DMS 273 (cell line): Measurements from ENCODE around the gene P2RY13.

Experiments used
- DNase-seq: peaks from one replicate; lab custom pipeline; 2025; ENCODE audit not compliant: unreplicated experiment; lab: John Stamatoyannopoulos, UW

P2RY13 gene

DNA sequence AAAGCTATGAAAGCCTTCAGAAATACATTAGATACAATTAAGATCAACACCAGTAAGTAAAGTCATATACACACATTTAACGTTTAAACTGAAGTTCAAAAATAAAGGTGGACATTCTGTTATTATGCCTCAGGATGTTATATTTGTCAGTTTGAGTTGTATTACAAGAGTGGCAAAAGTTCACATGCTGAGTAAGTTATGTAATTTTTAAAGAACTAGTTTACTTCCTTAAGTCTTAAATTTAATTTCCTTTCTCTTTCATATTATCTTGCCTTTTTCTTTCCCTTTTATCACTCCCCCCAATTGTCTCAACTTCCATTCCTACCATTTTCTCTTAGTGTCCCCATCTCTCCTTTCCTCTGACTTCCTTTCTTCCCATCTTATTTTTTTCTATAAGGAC, 7.8 kb downstream of the P2RY13 start:
- DNase-seq: no peak

DNA sequence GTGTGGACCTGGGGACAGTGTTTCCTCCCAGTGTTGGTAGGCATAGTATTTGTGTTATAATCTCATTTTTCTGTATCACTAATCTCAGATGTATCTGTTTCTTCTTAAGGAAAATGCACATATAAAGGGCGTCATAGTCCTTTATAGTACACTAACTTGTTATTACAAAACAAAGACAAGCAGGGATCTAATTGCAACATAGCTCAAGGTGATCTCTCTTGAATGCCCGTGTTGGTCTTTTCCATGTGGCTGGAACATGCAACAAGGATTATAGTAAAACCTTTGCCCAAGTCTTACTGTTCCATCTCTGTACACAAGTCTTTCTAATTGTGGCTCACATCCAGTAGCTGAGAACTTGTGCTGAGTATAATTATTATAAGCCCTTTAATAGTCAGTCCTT, 9.2 kb downstream of the P2RY13 start:
- DNase-seq: no peak

DNA sequence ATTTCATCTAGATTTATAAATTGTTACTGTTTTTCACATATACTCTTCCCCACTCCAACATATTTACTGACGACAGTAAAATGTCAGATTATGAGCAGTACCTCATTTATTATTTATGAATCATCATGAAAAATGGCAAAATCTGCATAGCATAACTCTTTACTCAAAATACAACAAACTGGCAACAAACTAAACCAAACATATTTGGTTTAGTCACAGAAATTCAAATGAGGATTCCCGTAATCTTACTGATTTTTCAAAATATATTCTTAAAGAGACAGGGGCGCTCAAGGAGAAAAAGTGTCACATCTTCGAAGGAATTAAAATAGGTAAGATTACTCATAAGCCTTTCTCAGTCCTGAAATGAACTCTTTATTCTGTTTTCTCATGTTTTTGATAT, 9.7 kb downstream of the P2RY13 start:
- no peak for DNase-seq

DNA sequence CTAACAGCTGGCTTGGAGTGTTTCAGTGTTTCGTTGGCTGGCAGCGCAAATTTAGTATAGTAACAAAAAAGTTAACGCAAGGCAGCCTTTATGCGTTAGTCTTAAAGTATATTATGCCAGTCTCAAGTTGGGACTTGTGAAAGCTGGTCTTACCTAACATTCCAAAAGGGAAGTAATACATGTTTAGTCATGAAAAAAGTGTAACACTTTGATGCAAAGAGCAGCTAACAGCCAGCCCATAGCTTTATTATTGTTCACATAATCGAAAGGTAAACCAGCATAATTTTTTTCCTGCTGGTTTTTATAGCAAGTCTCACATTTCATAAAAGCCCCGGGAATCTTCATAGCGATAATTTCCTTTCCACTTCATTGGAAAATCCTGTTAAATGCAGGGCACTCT, 10.4 kb downstream of the P2RY13 start:
- DNase-seq: no peak

DNA sequence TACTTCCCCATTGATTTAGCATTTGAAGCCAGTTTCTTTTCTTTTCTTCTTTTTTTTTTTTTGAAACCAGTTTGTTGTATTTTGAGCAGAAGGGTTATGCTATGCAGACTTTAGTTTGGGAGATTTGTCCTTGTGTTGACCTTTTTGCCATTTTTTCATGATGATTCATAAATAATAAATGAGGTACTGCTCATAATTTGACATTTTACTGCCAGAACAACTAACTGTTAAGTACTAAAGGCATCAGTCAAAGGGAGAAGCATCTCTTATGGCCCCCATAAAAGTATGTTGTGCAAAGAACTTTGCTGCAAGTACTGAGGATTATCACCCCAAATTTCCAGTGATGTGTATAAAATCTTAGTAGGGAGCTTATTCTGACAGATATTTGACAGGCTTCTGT, 11.0 kb downstream of the P2RY13 start:
- no peak for DNase-seq

DNA sequence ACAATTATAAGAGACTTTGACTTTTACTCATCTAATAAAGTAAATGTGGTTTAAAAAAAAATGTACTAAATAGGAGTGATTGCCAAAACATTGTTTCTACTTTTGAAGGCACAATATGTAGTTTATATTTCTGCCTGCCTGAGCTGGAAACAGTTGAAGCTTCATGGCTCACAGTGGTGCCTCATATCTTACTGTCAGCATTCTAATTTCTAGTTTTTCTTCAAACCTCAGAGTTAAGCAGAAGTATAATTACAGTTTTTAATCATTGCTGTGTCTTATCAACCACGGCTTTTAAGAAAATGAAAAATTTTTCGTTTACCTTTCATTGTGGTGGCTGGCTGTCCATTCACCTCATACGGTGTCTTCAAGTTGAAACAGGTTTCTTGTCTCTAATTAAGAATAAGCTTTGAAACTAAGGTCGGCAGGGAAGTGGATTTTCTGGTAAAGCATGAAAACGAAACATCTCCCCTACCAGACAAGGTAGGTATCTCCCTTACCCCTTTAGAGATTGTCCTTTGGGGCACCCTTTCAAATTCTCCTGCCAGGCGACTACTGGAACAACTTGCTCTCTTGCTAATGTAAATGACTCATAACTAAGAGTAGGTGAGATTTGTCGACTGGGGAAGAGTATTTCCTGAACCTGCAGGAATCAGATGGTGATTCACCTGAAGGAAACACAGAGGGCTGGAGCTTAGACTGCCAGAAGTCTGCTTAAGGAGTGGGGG, 12.9 kb downstream of the P2RY13 start, which contains the start of gene GPR87:
Gene GPR87, minus strand, starts transcription at position 554 of the 725 bp plus-strand sequence. CDS start 16,720 bp downstream, outside the sequence.
- no peak for DNase-seq

DNA sequence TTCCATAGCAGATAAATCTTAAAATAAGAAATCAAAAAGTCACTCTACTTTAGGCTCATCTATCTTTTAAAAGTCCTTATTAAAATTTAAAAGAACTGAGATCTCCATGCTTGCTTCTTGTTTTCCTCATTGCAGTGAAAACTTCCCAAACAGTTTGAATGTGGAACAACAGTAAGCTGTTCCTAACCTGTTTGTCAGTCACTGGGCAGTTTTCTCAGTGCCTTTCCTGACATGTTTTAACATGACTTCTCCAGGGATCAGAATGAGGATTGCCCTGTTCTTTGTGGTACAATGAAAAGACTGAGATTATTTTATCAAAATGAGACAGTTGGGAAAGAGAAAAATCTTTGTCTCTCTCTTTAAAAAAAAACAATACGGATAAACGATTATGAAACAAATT, 13.5 kb downstream of the P2RY13 start:
- DNase-seq: no peak

DNA sequence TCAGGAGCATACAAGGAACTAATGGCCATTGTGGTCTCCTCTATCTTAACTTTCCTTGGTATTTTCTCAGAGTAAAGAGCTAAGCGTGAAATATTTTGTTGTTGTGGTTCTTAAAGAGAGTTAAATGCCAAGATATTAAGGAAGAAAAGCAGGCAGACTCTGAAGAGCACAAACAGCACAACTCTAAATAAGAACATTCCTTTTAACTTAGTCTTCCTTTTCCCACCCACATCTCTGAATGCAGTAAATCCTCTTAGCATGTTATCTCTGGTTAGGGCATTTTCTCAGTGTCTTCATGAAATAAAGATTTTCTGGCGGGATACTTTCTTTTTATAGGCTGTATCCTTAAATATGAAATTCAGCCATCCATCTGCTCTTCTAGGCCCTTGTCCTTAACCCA, 14.2 kb downstream of the P2RY13 start:
- no peak for DNase-seq

DNA sequence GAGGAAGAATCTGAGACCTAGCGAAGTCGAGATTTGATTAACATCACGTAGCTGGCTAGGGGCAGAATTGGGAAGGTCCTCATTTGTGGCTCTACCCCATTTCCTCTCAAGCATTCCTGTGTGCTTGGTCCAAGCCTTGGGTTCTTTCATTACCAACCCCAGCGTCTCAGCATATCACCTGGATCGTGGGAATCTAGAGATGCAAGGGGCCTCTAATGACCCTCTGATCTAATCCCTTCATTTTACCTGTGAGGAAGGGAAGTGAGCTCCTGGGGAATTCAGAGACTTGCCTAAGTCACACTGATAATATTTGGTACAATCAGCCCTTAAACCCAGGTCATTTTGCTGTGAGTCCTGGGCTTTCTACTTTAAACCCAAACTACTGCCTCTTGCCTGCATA, 14.8 kb downstream of the P2RY13 start:
- DNase-seq: no peak

DNA sequence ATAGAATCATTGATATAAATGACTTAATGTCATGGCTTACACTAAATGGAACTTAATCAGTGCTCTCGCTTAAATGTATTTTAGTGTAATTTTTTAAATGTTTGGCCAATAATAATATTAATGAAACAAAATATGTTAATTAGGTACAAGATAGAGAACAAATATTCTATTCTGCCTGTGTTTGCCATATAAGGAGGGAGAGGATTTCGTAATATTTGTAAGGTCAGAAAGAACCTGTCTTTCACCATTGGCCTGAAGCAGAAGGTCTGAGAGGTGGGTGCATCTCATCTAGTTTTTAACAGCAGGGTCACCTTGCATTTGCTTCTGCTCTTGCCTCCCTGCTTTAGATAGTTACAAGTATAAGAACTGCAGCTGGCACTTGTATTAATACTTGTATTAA, 15.2 kb downstream of the P2RY13 start:
- no peak for DNase-seq

DNA sequence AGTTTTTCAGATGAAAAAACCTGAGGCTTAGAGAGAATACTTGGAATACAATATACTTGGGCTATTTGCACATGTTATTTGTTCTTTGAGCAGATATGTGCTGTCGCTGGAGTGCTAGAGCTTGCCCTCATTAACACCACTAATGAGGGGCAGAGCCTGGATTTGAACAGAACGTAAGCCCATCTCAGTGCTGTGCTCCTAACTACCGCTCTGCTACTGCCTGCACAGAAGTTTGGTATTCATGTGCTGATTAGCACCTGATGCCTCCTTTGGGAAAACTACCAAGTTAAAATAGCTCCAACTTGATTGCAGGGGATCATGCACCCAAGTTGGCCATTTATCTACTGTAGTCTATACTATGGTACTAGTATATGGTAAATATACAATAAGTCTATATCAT, 16.4 kb downstream of the P2RY13 start:
- DNase-seq: no peak

DNA sequence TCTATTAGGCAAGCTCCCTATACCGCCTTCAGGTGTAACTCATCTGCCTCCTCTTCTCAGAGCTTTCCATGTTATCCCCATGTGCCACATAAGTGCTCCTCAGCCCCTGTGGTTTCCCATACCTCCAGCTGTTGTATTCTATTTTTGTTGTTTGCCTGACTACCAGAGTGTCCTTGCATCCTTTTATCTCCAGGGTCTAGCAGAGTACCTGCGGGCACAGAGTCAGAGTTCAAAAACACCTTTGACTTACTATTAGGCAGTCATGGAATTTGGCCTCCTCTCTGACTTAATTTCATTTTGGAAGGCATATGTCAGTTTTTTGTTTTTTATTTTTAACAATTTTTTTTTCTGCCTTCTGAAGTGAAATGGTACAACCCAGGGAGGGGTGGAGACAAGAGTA, 19.8 kb downstream of the P2RY13 start:
- no peak for DNase-seq

DNA sequence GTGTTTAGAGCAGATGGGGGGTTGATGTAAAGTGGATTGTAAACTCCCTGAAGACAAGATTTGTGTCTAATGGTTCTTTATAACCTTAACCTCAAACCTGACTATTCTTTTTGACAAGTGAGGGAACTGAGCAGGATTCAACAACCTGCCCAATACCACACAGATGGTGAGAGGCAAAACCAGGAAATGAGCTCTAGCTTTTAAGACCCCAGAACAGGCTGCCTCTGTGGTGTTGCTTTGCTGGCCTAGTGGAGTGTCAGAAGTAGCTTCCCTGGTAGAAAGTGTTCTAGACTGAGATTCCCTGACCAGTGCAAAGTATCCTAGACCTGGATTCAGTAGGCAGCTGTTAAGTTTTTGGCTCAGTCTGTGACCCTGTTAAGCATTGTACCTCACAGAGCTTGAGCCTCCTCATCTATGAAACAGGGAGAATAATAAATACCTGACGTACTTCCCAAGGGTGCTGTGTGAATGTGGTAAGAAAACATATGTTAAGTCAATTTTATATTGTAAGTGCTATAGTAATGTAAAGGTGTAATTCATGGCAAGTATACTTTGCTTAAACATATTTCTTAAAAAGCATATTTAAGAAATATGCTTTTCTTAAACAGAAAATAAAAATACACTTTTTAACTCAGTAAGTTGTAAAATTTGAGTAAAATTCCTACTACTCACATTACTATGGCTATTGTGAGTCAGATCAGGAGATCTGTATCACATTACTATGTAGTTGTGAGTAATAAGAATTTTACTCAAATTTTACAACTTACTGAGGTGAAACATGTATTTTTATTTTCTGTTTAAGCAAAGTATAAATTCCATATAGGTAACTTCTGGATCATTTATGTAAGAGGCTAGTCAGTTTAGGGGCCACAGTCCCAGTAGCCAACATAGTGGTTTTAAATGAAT, 21.5 kb downstream of the P2RY13 start:
- DNase-seq: no peak

DNA sequence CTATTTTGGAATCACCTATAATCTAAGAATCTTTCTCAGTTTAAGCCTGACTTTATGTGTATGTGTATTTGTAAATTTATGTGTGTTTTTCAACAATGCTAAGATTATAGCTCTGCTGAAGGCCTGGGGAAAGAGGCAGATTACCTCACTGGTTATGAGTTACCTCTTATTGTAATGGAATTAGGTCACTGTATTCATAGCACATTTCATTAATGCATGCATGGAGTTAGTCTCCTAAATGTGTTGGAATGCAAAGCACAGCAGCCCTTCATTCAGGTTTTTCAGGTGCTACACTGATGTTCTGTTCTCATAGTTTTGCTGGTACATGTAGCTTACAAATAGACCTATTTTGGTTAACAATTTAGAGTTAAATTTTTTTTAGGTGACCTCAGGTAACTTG, 22.2 kb downstream of the P2RY13 start:
- DNase-seq: no peak

DNA sequence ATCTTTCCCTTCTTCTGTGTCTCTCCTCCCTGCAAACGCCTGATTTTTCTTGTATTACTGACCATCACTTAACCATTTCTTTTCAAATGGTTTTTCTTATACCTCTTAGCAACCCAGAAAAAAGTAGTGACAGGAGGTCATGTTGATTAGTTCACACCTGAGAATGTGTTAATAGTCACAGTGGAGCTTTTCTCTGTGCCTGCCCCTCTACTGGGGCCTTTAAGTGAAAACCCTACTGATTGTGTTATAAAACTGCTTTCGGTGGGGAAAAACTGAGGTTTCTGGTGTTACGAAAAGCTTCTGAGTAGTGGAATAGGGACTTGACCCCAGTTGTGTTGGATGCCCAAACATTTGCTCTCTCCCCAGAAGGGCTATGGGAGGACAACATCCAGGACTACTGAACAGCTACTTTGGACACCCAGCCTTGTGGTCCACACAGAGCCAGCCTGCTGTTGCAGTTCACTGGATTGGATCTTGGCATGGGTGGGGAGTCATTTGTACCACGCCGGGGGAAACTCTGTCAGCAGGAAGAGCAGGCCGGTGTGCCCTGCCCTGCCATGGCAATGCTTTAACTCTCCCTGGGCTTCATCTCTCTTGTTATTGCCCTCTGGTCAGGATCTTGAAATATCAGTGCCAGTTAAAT, 23.1 kb downstream of the P2RY13 start:
- DNase-seq: no peak

DNA sequence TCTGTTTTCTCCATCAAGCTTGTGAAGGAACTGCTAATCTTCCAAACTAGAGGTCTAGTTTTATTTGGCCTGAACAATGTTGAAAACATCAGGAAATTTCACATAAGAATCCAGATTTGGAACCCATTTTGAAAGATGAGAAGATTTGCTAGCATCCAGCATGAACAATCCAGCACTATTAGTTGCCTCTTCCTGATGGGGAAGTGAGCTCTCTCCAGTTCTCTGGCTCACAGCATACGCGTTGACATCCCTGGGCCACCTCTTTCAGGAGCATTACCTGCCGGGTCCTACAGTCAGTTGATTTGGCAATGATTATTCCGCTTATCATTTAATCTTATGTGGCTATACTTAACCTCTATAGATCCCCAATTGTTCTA, 23.6 kb downstream of the P2RY13 start:
- no peak for DNase-seq

DNA sequence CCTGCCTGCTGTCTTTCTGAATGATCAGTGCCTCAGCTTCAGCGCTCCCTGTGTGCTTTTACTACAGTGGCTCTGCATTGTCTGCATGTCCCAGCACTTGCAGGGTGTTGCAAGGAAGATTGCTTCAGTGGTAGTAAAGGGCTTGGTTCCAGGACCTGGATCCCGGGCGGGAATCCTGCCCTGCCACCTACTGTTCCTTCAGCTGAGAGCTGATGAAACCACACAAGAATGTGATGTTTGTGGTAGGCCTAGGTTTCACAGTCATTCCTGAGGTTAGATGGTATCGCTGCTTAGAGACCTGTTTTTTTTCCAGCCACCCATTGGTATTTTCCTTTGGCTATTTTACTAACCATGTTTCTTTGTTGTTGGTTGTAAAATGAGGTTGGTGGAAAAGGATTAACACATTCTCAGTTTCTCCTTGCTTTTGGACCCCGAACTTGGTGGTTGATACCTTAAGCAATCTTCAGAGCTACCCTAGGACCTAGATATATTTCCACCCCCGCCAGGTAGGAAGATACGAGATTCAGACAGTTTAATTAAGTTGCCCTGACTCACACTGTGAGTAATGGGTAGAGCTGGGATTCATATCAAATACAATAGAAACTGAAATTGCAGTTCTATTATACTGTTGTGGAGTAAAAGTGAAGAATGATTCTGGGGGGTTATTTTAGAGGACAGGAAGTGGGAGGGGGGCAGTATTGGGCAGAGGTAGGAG, 24.1 kb downstream of the P2RY13 start:
- peak; percentile 22 for DNase-seq

DNA sequence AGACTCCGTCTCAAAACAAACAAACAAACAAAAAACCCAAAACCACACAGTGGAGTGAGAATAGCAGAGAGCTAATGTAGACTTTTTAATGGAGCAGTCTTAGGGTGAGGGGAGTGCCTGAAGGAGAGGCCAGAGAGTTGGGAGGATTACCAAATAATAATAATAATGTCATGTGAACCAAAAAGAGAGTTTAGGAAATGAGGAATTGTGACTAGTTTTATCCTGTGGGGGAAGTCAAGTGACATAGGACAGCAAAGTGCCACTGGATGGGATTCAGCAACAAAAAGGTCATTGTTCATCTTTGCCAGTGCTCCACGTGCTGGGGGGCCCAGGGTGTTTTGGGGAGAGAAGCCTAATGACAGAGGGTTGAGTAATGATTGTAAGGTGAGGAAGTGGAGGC, 25.6 kb downstream of the P2RY13 start:
- no peak for DNase-seq

DNA sequence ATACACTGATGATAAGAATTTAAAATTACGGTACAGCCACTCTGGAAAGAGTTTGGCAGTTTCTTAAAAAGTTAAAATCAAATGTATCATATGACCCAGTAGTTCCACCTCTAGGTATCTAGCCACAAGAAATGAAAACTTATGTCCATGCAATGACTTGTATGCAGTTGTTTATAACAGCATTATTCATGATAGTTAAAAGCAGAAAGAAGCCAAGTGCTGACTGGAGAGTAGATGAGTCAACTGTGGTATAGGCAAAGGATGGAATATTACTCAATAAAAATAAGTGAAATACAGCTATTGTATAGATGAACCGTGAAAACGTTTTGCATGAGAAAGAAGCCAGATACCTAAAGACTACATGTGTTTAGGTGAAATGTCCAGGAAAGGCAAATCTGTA, 27.6 kb downstream of the P2RY13 start:
- DNase-seq: no peak

DNA sequence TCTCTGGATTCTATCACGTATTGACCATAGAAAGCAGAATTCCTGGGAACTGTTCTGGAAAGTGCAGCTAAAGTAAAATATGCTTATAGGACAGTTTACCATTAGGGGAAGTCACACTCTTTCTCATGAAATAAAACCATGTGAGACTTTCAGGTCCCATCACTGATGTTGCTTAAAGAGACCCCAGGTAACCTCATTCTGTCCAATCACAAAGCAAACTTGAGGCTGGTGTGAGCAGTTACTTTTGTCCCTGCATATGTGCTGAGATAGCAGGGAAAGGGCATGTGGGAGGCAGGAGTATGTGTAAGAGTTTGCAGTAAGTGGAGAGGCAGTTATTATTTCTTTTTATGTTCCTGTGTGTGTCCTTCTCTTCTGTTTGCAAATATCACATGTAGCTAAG, 28.8 kb downstream of the P2RY13 start:
- no peak for DNase-seq

DNA sequence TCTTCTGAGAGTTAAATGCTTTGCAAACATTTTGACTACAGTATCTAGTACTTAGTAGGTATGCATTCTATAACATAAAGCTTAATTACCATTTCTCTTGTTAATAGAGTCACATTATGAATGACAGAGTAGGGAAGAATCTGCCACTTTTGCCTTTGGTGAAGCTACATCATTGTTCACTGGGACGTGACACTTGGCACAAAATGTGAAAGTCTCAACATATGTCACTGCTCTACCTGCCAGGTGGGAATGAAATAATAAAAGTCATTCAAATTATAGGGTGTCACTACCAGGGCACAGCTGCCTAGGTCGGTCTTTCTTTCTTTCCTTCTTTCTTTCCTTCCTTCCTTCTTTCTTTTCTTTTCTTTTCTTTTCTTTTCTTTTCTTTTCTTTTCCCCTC, 30.3 kb downstream of the P2RY13 start:
- DNase-seq: no peak
